WTC11 (cell line): ENCODE data around the gene TEKT5. TPM values are rescaled to one million over a fixed set of nuclear protein-coding genes. Genes with fewer than 3 reads are reported as not detected.

Experiments
- ATF1 ChIP-seq: sonication (generic); formaldehyde crosslinking; IDR thresholded peaks from 2 replicates; pipeline ENCODE4 v1.8.1; 2023; ENCODE audit warnings: mild to moderate bottlenecking, moderate library complexity, missing genetic modification reagents
- ATF2 ChIP-seq: sonication (generic); formaldehyde crosslinking; IDR thresholded peaks from 2 replicates; pipeline ENCODE4 v1.8.1; 2022; ENCODE audit warnings: low read depth, missing genetic modification reagents, borderline replicate concordance
- ATF6 ChIP-seq: sonication (generic); formaldehyde crosslinking; IDR thresholded peaks from 2 replicates; pipeline ENCODE4 v1.8.1; 2023; ENCODE audit warnings: mild to moderate bottlenecking, missing genetic modification reagents
- CDX4 ChIP-seq: fragments of 250-450 bp; sonication (Bioruptor Pico); IDR thresholded peaks from 2 replicates; pipeline ENCODE4 v1.9.0; 2021; ENCODE audit warnings: moderate library complexity, mild to moderate bottlenecking, inconsistent platforms, borderline replicate concordance
- E2F4 ChIP-seq: sonication (generic); formaldehyde crosslinking; IDR thresholded peaks from 2 replicates; pipeline ENCODE4 v1.8.1; 2022; ENCODE audit warnings: low read depth, mild to moderate bottlenecking, moderate library complexity, missing genetic modification reagents, borderline replicate concordance
- ERG ChIP-seq: fragments of 250-450 bp; sonication (Bioruptor Pico); IDR thresholded peaks from 2 replicates; pipeline ENCODE4 v1.8.0; 2021; ENCODE audit warnings: mild to moderate bottlenecking
- HMGA2 ChIP-seq: fragments of 250-450 bp; sonication (Bioruptor Pico); IDR thresholded peaks from 2 replicates; pipeline ENCODE4 v1.4.0; 2021; ENCODE audit warnings: mild to moderate bottlenecking, moderate library complexity
- IRF1 ChIP-seq: sonication (generic); formaldehyde crosslinking; IDR thresholded peaks from 2 replicates; pipeline ENCODE4 v1.8.0; 2023; ENCODE audit warnings: missing genetic modification reagents
- JAZF1 ChIP-seq: fragments of 250-450 bp; sonication (Bioruptor Pico); IDR thresholded peaks from 2 replicates; pipeline ENCODE4 v1.9.0; 2021; ENCODE audit warnings: moderate library complexity, mild to moderate bottlenecking, inconsistent platforms
- MAX ChIP-seq: sonication (generic); formaldehyde crosslinking; IDR thresholded peaks from 2 replicates; pipeline ENCODE4 v1.8.0; 2022; ENCODE audit warnings: mild to moderate bottlenecking, missing genetic modification reagents
- NFE2L1 ChIP-seq: sonication (generic); formaldehyde crosslinking; IDR thresholded peaks from 2 replicates; pipeline ENCODE4 v1.8.1; 2023; ENCODE audit warnings: missing genetic modification reagents
- NR2C2 ChIP-seq: sonication (generic); formaldehyde crosslinking; IDR thresholded peaks from 2 replicates; pipeline ENCODE4 v1.8.0; 2022; ENCODE audit warnings: mild to moderate bottlenecking, missing genetic modification reagents
- ZBTB43 ChIP-seq: sonication (generic); formaldehyde crosslinking; IDR thresholded peaks from 2 replicates; pipeline ENCODE4 v1.8.1; 2023; ENCODE audit warnings: mild to moderate bottlenecking, missing genetic modification reagents
- ZNF423 ChIP-seq: fragments of 250-450 bp; sonication (Bioruptor Pico); IDR thresholded peaks from 2 replicates; pipeline ENCODE4 v2.1.2; 2022; ENCODE audit warnings: mild to moderate bottlenecking, moderate library complexity
- ZNF425 ChIP-seq: fragments of 250-450 bp; sonication (Bioruptor Pico); conservative IDR thresholded peaks from 2 replicates; pipeline ENCODE4 v1.9.0; 2021; ENCODE audit warnings: mild to moderate bottlenecking
- ZNF671 ChIP-seq: fragments of 250-450 bp; sonication (Bioruptor Pico); IDR thresholded peaks from 2 replicates; pipeline ENCODE4 v1.8.0; 2021; ENCODE audit warnings: mild to moderate bottlenecking
- total RNA-seq: library from RNA; stranded (reverse); gene quantifications from 3 replicates; pipeline ENCODE4 v1.2.3, GENCODE V29; 2021

The TEKT5 gene
- total RNA-seq, 1 experiment from 2014 or later = 1.1 TPM

GRCh38 chr16:10579965-10580882, 114.5 kb downstream of the TEKT5 start, which contains the start of gene EMP2 (continued):
- TF ChIP-seq NFE2L1 (CRISPR knock-in tag) (no peak; the same call in 1 of the 2 replicates), MAX (CRISPR knock-in tag) (peak; percentile 83), CDX4 (CRISPR knock-in tag) (no peak), ZNF423 (no peak), ZNF425 (CRISPR knock-in tag) (no peak), IRF1 (no peak), ATF2 (CRISPR knock-in tag) (no peak), ERG (CRISPR knock-in tag) (no peak), ZBTB43 (no peak; the same call in 1 of the 2 replicates), JAZF1 (CRISPR knock-in tag) (no peak), E2F4 (CRISPR knock-in tag) (no peak), ATF6 (peak; percentile 50; the same call in 1 of the 2 replicates), ZNF671 (CRISPR knock-in tag) (no peak), NR2C2 (no peak), HMGA2 (CRISPR knock-in tag) (no peak), ATF1 (CRISPR knock-in tag) (no peak)
